ENCODE data around the gene GNB2.
"Not testable (repeated sequence)": the region's sequence is repeated elsewhere in the genome, so short reads cannot be mapped to it uniquely, and the experiment has no call there.

The GNB2 gene

GRCh38 chr7:100665168-100665726 is 8.3 kb upstream of the GNB2 start:
- DNase-seq: no peak

GRCh38 chr7:100667331-100668068 is 6.0 kb upstream of the GNB2 start:
- no peak for DNase-seq

GRCh38 chr7:100668069-100668449 is 5.5 kb upstream of the GNB2 start:
- no peak for DNase-seq

GRCh38 chr7:100669106-100669505 is 4.4 kb upstream of the GNB2 start:
- DNase-seq: not testable (repeated sequence)

GRCh38 chr7:100670074-100670473 is 3.5 kb upstream of the GNB2 start:
- no peak for DNase-seq

GRCh38 chr7:100671353-100672327 is 1.9 kb upstream of the GNB2 start:
- DNase-seq: no peak

GRCh38 chr7:100673942-100674410 is 436 bp downstream of the GNB2 start:
- no peak for DNase-seq

GRCh38 chr7:100674411-100675104 is 1.0 kb downstream of the GNB2 start:
- no peak for DNase-seq

GRCh38 chr7:100675105-100675451 is 1.5 kb downstream of the GNB2 start:
- no peak for DNase-seq

GRCh38 chr7:100675581-100676350 is 2.2 kb downstream of the GNB2 start:
- peak; percentile 75 for DNase-seq

GRCh38 chr7:100676501-100677306 is 3.2 kb downstream of the GNB2 start:
- no peak for DNase-seq

- DNase-seq: no peak
Observed at GRCh38 chr7:100677308-100678267, 4.0 kb downstream of the GNB2 start.

- DNase-seq: no peak
Observed at GRCh38 chr7:100678291-100678984, 4.9 kb downstream of the GNB2 start.

- DNase-seq: no peak
Observed at GRCh38 chr7:100679129-100679926, 5.8 kb downstream of the GNB2 start.

GRCh38 chr7:100679927-100680575 is 6.5 kb downstream of the GNB2 start:
- DNase-seq: no peak

GRCh38 chr7:100680576-100681271 is 7.2 kb downstream of the GNB2 start:
- no peak for DNase-seq

GRCh38 chr7:100681491-100682227 is 8.1 kb downstream of the GNB2 start:
- DNase-seq: no peak

Measured in activated CD4-positive, alpha-beta T cell treated with anti-CD3 and anti-CD28 coated beads for 1 hour (primary cell).